ENCODE results near the gene TOP2B.

Gene TOP2B

DNA sequence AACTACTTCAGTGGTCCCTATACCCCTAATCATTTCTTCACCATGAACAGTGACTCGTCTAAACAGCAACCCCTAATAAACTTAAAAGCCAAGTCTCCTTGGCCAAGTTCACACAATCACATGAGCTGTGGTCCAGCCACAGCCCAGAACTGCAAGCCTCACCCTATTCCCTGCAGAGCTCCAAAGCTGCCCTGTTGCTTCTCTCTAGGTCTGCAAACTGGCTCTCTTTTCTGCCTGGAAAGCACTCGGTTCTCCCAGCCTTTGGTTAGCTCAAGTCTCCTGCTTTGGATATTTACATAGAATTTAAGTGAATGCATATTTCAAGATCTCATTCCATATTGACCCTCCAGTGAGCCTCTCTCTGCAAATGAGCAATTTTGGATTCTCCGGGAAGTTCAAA is 107.0 kb downstream of the TOP2B start:
- no peak for DNase-seq (ENCODE audit: low read depth)

GRCh38 chr3:25556447-25556846 is 108.3 kb downstream of the TOP2B start:
- no peak for DNase-seq (ENCODE audit: low read depth)

DNA sequence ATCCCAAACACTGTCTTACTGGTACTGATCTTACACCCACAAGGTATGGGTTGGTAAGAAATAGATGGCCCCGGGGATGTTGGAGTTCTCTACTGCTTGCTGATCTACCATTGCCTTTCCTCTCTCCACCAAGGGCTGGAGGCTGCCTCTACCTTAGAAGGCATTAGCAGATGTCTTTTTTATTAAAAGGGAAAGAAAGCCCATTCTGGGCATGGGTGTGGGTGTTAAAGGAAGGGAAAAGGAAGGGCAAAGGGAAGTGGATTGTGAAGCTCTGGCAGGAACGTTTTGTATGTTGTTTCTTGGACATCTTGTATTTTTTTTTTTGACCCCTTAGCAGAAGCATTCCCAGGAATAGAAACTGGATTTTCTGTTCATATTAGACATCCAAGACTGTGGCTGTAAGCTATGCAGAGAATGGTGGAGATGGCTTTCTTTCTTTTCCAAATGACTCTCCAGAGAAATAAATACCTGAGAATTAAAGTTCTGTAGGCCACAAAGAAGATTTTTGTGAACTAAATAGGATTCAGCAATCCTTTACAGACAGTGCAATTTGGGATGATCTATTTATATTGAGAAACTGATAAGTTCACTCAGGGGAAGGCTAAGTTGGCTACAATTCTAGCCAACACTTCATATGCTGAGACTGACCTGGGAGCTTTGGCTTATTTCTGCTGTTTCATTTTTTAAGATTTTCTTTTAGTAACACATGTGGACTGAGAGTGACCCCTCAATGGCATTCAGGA is 108.8 kb downstream of the TOP2B start:
- no peak for DNase-seq (ENCODE audit: low read depth)

DNA sequence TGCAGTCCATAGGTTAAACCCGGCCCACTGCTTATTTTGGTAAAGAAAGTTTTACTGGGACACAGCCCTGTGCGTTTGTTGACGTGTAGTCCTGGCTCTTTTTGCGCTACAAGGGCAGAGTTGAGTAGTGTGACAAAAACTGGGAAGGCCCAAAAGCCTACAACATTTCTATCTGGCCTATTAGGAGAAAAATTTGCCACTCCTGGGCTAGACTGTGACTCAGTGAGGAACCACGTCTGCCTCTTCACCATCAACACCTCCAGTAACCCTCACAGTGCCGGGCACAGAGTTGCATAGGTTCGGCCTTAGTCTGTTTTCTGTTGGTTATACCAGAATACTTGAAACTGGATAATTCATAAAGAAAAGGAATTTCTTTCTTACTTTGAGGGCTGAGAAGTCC is 110.3 kb downstream of the TOP2B start:
- DNase-seq (ENCODE audit: low read depth), result no peak

GRCh38 chr3:25552251-25552650 is 112.5 kb downstream of the TOP2B start:
- no peak for DNase-seq (ENCODE audit: low read depth)

GRCh38 chr3:25548836-25549235 is 115.9 kb downstream of the TOP2B start:
- DNase-seq (ENCODE audit: low read depth), result no peak

- no peak for DNase-seq (ENCODE audit: low read depth)
Observed at GRCh38 chr3:25547943-25548674, 116.6 kb downstream of the TOP2B start.

Measured in activated T-helper 1 cell treated with Interleukin-2 at 50 U/mL for 16 hours (primary cell).